IMR-90 (cell line): ENCODE data around the gene MAN1A2. TPM values are rescaled to one million over a fixed set of nuclear protein-coding genes. Genes with fewer than 3 reads are reported as not detected.

Experiments
- ATAC-seq: fragments of 200-7000 bp; cut with Tn5 transposase; 2 replicates; pipeline ENCODE4 v1.9.1; 2020; ENCODE audit warnings: low read depth, mild to moderate bottlenecking, moderate library complexity
- BruUV-seq: library from RNA; stranded (reverse); fragments of 400-500 nt; replicated peaks from 2 replicates; lab custom pipeline; 2021; lab: Mats Ljungman, UMichigan
- CTCF ChIA-PET: fragments of 300-600 bp; formaldehyde crosslinking; extraction: SDS; loops from one replicate; lab custom pipeline; 2021; ENCODE audit warnings: antibody characterized with exemption; lab: Yijun Ruan, JAX
- POLR2A ChIA-PET: fragments of 300-600 bp; sonication (Branson Sonifier 250); formaldehyde crosslinking; loops from one replicate; lab custom pipeline; 2022; ENCODE audit warnings: antibody characterized with exemption; ENCODE audit not compliant: unreplicated experiment; lab: Charles Lee
- DNase-seq: peaks from one replicate; pipeline ENCODE4 v3.0.0; 2013
- H2AFZ ChIP-seq: replicated peaks from 2 replicates; pipeline ENCODE3; 2013; ENCODE audit warnings: low read length, mild to moderate bottlenecking; ENCODE audit not compliant: poor library complexity
- H2AK5ac ChIP-seq: 2 replicates; pipeline ENCODE4 v1.6.1; 2013; ENCODE audit warnings: low read depth, low read length, inconsistent platforms
- H2AK9ac ChIP-seq: replicated peaks from 2 replicates; pipeline ENCODE3; 2013; ENCODE audit warnings: mild to moderate bottlenecking, low read depth, low read length, moderate library complexity; ENCODE audit not compliant: poor library complexity
- H2BK120ac ChIP-seq: 2 replicates; pipeline ENCODE4 v1.6.1; 2013; ENCODE audit warnings: low read depth, low read length, inconsistent platforms
- H2BK15ac ChIP-seq: 3 replicates; pipeline ENCODE4 v1.6.1; 2013; ENCODE audit warnings: low read depth, low read length, inconsistent platforms
- H2BK20ac ChIP-seq: 2 replicates; pipeline ENCODE4 v1.6.1; 2013; ENCODE audit warnings: low read depth, mild to moderate bottlenecking, inconsistent platforms, low read length, moderate library complexity
- H2BK5ac ChIP-seq: 2 replicates; pipeline ENCODE4 v1.6.1; 2013; ENCODE audit warnings: mild to moderate bottlenecking, low read depth, low read length, inconsistent platforms; ENCODE audit not compliant: poor library complexity, severe bottlenecking
- H3K14ac ChIP-seq: replicated peaks from 2 replicates; pipeline ENCODE4 v1.6.1; 2013; ENCODE audit warnings: low read depth, low read length, inconsistent platforms
- H3K18ac ChIP-seq: 2 replicates; pipeline ENCODE4 v1.6.1; 2013; ENCODE audit warnings: low read depth, low read length, control low read depth
- H3K23ac ChIP-seq: 2 replicates; pipeline ENCODE4 v1.6.1; 2013; ENCODE audit warnings: low read depth, low read length, inconsistent platforms
- H3K27ac ChIP-seq: 2 replicates; pipeline ENCODE4 v1.5.1; 2013; ENCODE audit warnings: mild to moderate bottlenecking, control low read depth, low read length; ENCODE audit not compliant: insufficient read depth
- H3K27me3 ChIP-seq: 2 replicates; pipeline ENCODE4 v1.6.1; 2013; ENCODE audit warnings: low read length; ENCODE audit not compliant: control insufficient read depth, insufficient read depth
- H3K36me3 ChIP-seq: 2 replicates; pipeline ENCODE4 v1.6.1; 2013; ENCODE audit warnings: low read length, mixed read lengths; ENCODE audit not compliant: control insufficient read depth, insufficient read depth
- H3K4ac ChIP-seq: 2 replicates; pipeline ENCODE4 v1.6.1; 2013; ENCODE audit warnings: low read depth, low read length, inconsistent platforms
- H3K4me1 ChIP-seq: 2 replicates; pipeline ENCODE4 v1.6.1; 2013; ENCODE audit warnings: low read length, mixed read lengths; ENCODE audit not compliant: control insufficient read depth, insufficient read depth
- H3K4me2 ChIP-seq: 2 replicates; pipeline ENCODE4 v1.6.1; 2013; ENCODE audit warnings: low read depth, mild to moderate bottlenecking, control low read depth, low read length, moderate library complexity
- H3K4me3 ChIP-seq: 2 replicates; pipeline ENCODE4 v1.5.1; 2013; ENCODE audit warnings: low read depth, mild to moderate bottlenecking, control low read depth, low read length, moderate library complexity; ENCODE audit not compliant: insufficient read depth
- H3K56ac ChIP-seq: 2 replicates; pipeline ENCODE4 v1.6.1; 2013; ENCODE audit warnings: low read length, inconsistent platforms; ENCODE audit not compliant: insufficient read depth; ENCODE audit errors: extremely low read depth
- H3K79me1 ChIP-seq, 2 experiments: 2 replicates each; pipeline ENCODE4 v1.6.1; 2013; ENCODE audit warnings: low read length in 2 of 2, inconsistent platforms in 1 of 2, low read depth in 1 of 2
- H3K9ac ChIP-seq: 2 replicates; pipeline ENCODE4 v1.6.1; 2013; ENCODE audit warnings: low read depth, low read length, control low read depth
- H3K9me1 ChIP-seq: 2 replicates; pipeline ENCODE4 v1.6.1; 2013; ENCODE audit warnings: low read length, inconsistent platforms; ENCODE audit not compliant: insufficient read depth
- H3K9me3 ChIP-seq: 2 replicates; pipeline ENCODE4 v1.6.1; 2013; ENCODE audit warnings: low read length; ENCODE audit not compliant: control insufficient read depth, insufficient read depth
- H4K20me1 ChIP-seq: 2 replicates; pipeline ENCODE4 v1.6.1; 2013; ENCODE audit warnings: low read length, inconsistent platforms; ENCODE audit not compliant: insufficient read depth
- H4K5ac ChIP-seq: 2 replicates; pipeline ENCODE4 v1.6.1; 2013; ENCODE audit warnings: mild to moderate bottlenecking, low read depth, low read length, control low read depth
- H4K8ac ChIP-seq, 2 experiments: 2 replicates each; pipeline ENCODE4 v1.6.1; 2013; ENCODE audit warnings: low read depth in 2 of 2, low read length in 2 of 2, control low read depth in 1 of 2, inconsistent platforms in 1 of 2
- H4K91ac ChIP-seq: 2 replicates; pipeline ENCODE4 v1.6.1; 2013; ENCODE audit warnings: low read depth, low read length, inconsistent platforms; ENCODE audit not compliant: insufficient read depth
- BHLHE40 ChIP-seq: fragments of 150-350 bp; IDR thresholded peaks from 2 replicates; pipeline ENCODE4 v1.6.1; 2016; ENCODE audit warnings: mild to moderate bottlenecking, low read depth, low read length
- CEBPB ChIP-seq: IDR thresholded peaks from 2 replicates; pipeline ENCODE4 v1.6.1; 2012; ENCODE audit warnings: low read depth, low read length, improper control_type of control experiment
- CHD1 ChIP-seq: IDR thresholded peaks from 2 replicates; pipeline ENCODE4 v1.6.1; 2012; ENCODE audit warnings: low read depth, low read length, improper control_type of control experiment
- FOS ChIP-seq: fragments of 150-350 bp; IDR thresholded peaks from 2 replicates; pipeline ENCODE4 v1.6.1; 2016; ENCODE audit warnings: low read depth, low read length
- MAFK ChIP-seq: IDR thresholded peaks from 2 replicates; pipeline ENCODE4 v1.6.1; 2012; ENCODE audit warnings: low read depth, low read length, improper control_type of control experiment
- MAZ ChIP-seq: IDR thresholded peaks from 2 replicates; pipeline ENCODE4 v1.6.1; 2012; ENCODE audit warnings: low read depth, mild to moderate bottlenecking, low read length, improper control_type of control experiment, moderate library complexity, borderline replicate concordance
- MXI1 ChIP-seq: IDR thresholded peaks from 2 replicates; pipeline ENCODE4 v1.6.1; 2012; ENCODE audit warnings: low read depth, mild to moderate bottlenecking, low read length, moderate library complexity, borderline replicate concordance
- NFE2L2 ChIP-seq: fragments of 150-350 bp; IDR thresholded peaks from 2 replicates; pipeline ENCODE4 v1.6.1; 2016; ENCODE audit warnings: low read depth, mild to moderate bottlenecking, low read length
- POLR2A ChIP-seq: IDR thresholded peaks from 2 replicates; pipeline ENCODE4 v1.6.1; 2012; ENCODE audit warnings: mild to moderate bottlenecking, low read depth, low read length
- RAD21 ChIP-seq: IDR thresholded peaks from 2 replicates; pipeline ENCODE4 v1.6.1; 2012; ENCODE audit warnings: low read length, improper control_type of control experiment
- RCOR1 ChIP-seq: IDR thresholded peaks from 2 replicates; pipeline ENCODE4 v1.6.1; 2012; ENCODE audit warnings: mild to moderate bottlenecking, low read length, improper control_type of control experiment; ENCODE audit not compliant: insufficient replicate concordance
- RFX5 ChIP-seq: IDR thresholded peaks from 2 replicates; pipeline ENCODE4 v1.8.0; 2012; ENCODE audit warnings: low read depth, mild to moderate bottlenecking, low read length, moderate library complexity
- SMC3 ChIP-seq: fragments of 150-350 bp; IDR thresholded peaks from 2 replicates; pipeline ENCODE4 v1.6.1; 2016; ENCODE audit warnings: low read depth, mild to moderate bottlenecking, antibody characterized with exemption, low read length, moderate library complexity
- WGBS, 2 experiments: methylation state at CpG; one replicate each; pipeline versions ENCODE4 v1.1.5 to v1.1.7; 2013; ENCODE audit warnings: missing lambda C conversion rate in 2 of 2; ENCODE audit not compliant: insufficient read length in 1 of 2; ENCODE audit errors: extremely low coverage in 2 of 2; 5-methylcytosine and 5-hydroxymethylcytosine counted together
- dilution Hi-C: fragments of 300-500 bp; cut with HindIII; formaldehyde crosslinking; loops from one replicate; pipeline ENCODE4 v1.14.3; 2018; ENCODE audit warnings: low sequenced_read_pairs; ENCODE audit not compliant: unreplicated experiment
- in situ Hi-C: fragments of 300-500 bp; cut with MboI; formaldehyde crosslinking; loops from 3 replicates; pipeline ENCODE4 v1.14.3; 2019; ENCODE audit warnings: low sequenced_read_pairs, inconsistent platforms, mixed read lengths
- intact Hi-C: fragments of 100-400 bp; cut with micrococcal nuclease; formaldehyde crosslinking; loops from 2 replicates; pipeline ENCODE4 v1.10.0; 2022
- polyA plus RNA-seq, 3 experiments: library from polyadenylated mRNA; depleted of rRNA; stranded (reverse); fragments of >200 nt; gene quantifications; 2 replicates each; pipeline ENCODE4 v1.2.3, GENCODE V29; 2012; ENCODE audit warnings: low replicate concordance in 1 of 3
- total RNA-seq: library from RNA; depleted of rRNA; stranded (reverse); fragments of >200 nt; gene quantifications from 2 replicates; pipeline ENCODE4 v1.2.3, GENCODE V29; 2012
- TF ChIP-seq, protein P1 (sequence below): fragments of 150-350 bp; IDR thresholded peaks from 2 replicates; pipeline ENCODE4 v1.6.1; 2017; ENCODE audit warnings: mild to moderate bottlenecking, antibody characterized with exemption, low read length, low read depth
- TF ChIP-seq, protein P2 (sequence below): fragments of 150-350 bp; IDR thresholded peaks from 2 replicates; pipeline ENCODE4 v1.6.1; 2016; ENCODE audit warnings: low read depth, mild to moderate bottlenecking, low read length, moderate library complexity, borderline replicate concordance
- TF ChIP-seq, protein P3 (sequence below): conservative IDR thresholded peaks from 2 replicates; pipeline ENCODE4 v1.5.1; 2012; ENCODE audit warnings: mild to moderate bottlenecking, low read depth, low read length, improper control_type of control experiment

The MAN1A2 gene
- total and polyA plus RNA-seq, 2 of the 4 experiments (the other 2 are of a cell fraction), result 12.4 to 29.4 TPM

DNA sequence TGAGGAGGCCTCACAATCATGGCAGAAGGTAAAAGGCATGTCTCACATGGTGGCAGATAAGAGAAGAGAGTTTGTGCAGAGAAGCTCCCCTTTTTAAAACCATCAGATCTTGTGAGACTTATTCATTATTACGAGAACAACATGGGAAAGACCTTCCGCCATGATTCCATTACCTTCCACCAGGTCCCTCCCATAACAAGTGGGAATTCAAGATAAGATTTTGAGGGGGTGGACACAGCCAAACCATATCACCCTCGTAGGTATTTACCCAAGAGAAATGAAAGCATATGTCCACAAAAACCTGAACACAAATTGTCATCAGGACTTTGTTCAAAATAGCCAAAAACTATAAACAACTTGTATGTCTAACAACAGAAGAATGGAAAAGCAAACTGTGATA is 192.7 kb downstream of the MAN1A2 start:
- Histone ChIP-seq H3K4me1 (no peaks in the 10 kb centered on the region), H3K56ac (no peak overlapping the region), H3K36me3 (no peaks in the 10 kb centered on the region), H3K4ac (no peak overlapping the region), H3K9me3 (peaks cover 2% of the 10 kb centered on the region), H3K14ac (no peak overlapping the region), H4K8ac (no peak overlapping the region), H2AK5ac (no peak overlapping the region), H2BK120ac (no peak overlapping the region), H2BK5ac (no peak overlapping the region), H3K4me2 (no peak overlapping the region), H2AFZ (no peak overlapping the region), H4K5ac (no peak overlapping the region), H4K20me1 (no peaks in the 10 kb centered on the region), H3K18ac (no peak overlapping the region), H2AK9ac (no peak overlapping the region), H3K23ac (no peak overlapping the region), H3K79me1 (no peaks in the 10 kb centered on the region), H4K91ac (no peak overlapping the region), H3K27ac (no peak overlapping the region), H2BK15ac (no peak overlapping the region), H3K9me1 (no peaks in the 10 kb centered on the region), H3K4me3 (no peak overlapping the region), H3K9ac (no peak overlapping the region), H2BK20ac (no peak overlapping the region), H3K27me3 (peaks cover 21% of the 10 kb centered on the region)
- TF ChIP-seq MXI1, result no peak
- TF ChIP-seq, protein P1, sequence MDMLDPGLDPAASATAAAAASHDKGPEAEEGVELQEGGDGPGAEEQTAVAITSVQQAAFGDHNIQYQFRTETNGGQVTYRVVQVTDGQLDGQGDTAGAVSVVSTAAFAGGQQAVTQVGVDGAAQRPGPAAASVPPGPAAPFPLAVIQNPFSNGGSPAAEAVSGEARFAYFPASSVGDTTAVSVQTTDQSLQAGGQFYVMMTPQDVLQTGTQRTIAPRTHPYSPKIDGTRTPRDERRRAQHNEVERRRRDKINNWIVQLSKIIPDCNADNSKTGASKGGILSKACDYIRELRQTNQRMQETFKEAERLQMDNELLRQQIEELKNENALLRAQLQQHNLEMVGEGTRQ, result no peak
- TF ChIP-seq BHLHE40, result no peak
- TF ChIP-seq FOS, result no peak
- no peak for TF ChIP-seq RFX5
- TF ChIP-seq, protein P2, sequence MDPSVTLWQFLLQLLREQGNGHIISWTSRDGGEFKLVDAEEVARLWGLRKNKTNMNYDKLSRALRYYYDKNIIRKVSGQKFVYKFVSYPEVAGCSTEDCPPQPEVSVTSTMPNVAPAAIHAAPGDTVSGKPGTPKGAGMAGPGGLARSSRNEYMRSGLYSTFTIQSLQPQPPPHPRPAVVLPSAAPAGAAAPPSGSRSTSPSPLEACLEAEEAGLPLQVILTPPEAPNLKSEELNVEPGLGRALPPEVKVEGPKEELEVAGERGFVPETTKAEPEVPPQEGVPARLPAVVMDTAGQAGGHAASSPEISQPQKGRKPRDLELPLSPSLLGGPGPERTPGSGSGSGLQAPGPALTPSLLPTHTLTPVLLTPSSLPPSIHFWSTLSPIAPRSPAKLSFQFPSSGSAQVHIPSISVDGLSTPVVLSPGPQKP, result no peak
- no peak for TF ChIP-seq RAD21
- TF ChIP-seq SMC3, result no peak
- TF ChIP-seq CHD1, result no peak
- TF ChIP-seq POLR2A, result no peak
- no peak for TF ChIP-seq MAZ
- TF ChIP-seq MAFK, result no peak
- no peak for TF ChIP-seq CEBPB
- no peak for TF ChIP-seq RCOR1
- TF ChIP-seq, protein P3, sequence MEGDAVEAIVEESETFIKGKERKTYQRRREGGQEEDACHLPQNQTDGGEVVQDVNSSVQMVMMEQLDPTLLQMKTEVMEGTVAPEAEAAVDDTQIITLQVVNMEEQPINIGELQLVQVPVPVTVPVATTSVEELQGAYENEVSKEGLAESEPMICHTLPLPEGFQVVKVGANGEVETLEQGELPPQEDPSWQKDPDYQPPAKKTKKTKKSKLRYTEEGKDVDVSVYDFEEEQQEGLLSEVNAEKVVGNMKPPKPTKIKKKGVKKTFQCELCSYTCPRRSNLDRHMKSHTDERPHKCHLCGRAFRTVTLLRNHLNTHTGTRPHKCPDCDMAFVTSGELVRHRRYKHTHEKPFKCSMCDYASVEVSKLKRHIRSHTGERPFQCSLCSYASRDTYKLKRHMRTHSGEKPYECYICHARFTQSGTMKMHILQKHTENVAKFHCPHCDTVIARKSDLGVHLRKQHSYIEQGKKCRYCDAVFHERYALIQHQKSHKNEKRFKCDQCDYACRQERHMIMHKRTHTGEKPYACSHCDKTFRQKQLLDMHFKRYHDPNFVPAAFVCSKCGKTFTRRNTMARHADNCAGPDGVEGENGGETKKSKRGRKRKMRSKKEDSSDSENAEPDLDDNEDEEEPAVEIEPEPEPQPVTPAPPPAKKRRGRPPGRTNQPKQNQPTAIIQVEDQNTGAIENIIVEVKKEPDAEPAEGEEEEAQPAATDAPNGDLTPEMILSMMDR, result no peak
- TF ChIP-seq NFE2L2, result no peak
- dilution Hi-C loops, result no loop called here
- DNase-seq (no peak), ATAC-seq (no peak)
- BruUV-seq, result no TSS peak
- WGBS, 2 experiments, result no CpG with 5 or more reads among the region's 3 CpGs
- CTCF ChIA-PET, result no interaction called here
- in situ Hi-C loops, result no loop called here
- intact Hi-C loops, result no loop called here
- POLR2A ChIA-PET, result no interaction called here
